K562 (cell line): ENCODE results near the gene MFSD12. TPM values are rescaled to one million over a fixed set of nuclear protein-coding genes. Genes with fewer than 3 reads are reported as not detected.

ENCODE experiments used
- ARID3A ChIP-seq: IDR thresholded peaks from 2 replicates; pipeline ENCODE4 v1.6.1; 2012; ENCODE audit warnings: low read depth, low read length, improper control_type of control experiment, borderline replicate concordance
- ATF7 ChIP-seq: fragments of 450-650 bp; IDR thresholded peaks from 2 replicates; pipeline ENCODE4 v1.7.1; 2014; ENCODE audit warnings: mild to moderate bottlenecking, moderate library complexity
- GTF2E2 ChIP-seq: fragments of 200-800 bp; sonication (Bioruptor generic); IDR thresholded peaks from 2 replicates; pipeline ENCODE4 v1.6.1; 2016; ENCODE audit warnings: missing genetic modification characterization, missing compliant biosample characterization
- LARP7 ChIP-seq: fragments of 450-650 bp; IDR thresholded peaks from 2 replicates; pipeline ENCODE4 v1.6.1; 2016
- PREB ChIP-seq: sonication (generic); formaldehyde crosslinking; IDR thresholded peaks from 2 replicates; pipeline ENCODE4 v1.8.1; 2023; ENCODE audit warnings: mild to moderate bottlenecking, missing genetic modification reagents
- RAD51 ChIP-seq: fragments of 450-650 bp; IDR thresholded peaks from 2 replicates; pipeline ENCODE4 v1.7.1; 2016; ENCODE audit warnings: low read depth, mild to moderate bottlenecking, borderline replicate concordance
- SMC3 ChIP-seq: conservative IDR thresholded peaks from 2 replicates; pipeline ENCODE4 v1.6.1; 2011; ENCODE audit warnings: low read depth, low read length, improper control_type of control experiment; ENCODE audit not compliant: insufficient read depth
- TFE3 ChIP-seq: fragments of 450-650 bp; formaldehyde crosslinking; IDR thresholded peaks from 2 replicates; pipeline ENCODE4 v1.4.0; 2020; ENCODE audit warnings: mild to moderate bottlenecking, mixed read lengths
- VEZF1 ChIP-seq: fragments of 200-800 bp; sonication (Bioruptor generic); IDR thresholded peaks from 2 replicates; pipeline ENCODE4 v1.6.1; 2017; ENCODE audit warnings: missing genetic modification characterization, missing compliant biosample characterization
- ZBTB5 ChIP-seq: fragments of 450-650 bp; IDR thresholded peaks from 2 replicates; pipeline ENCODE4 v1.6.1; 2017; ENCODE audit warnings: antibody characterized with exemption
- polyA plus RNA-seq, 8 experiments: library from polyadenylated mRNA; depleted of rRNA in 4 of 8; stranded (reverse) in 5 of 8; unstranded in 3 of 8; fragments of >200 nt; fragmentation: Nextera tagmentation in 2 of 8; fragmentation: Illumina TruSeq in 1 of 8; extraction: Ambion mirVana in 2 of 8; extraction: Trizol in 1 of 8; gene quantifications; 2 replicates each; pipeline versions ENCODE4 v1.2.1 to v1.2.3, GENCODE V29; 2011 to 2014; ENCODE audit warnings: inconsistent platforms in 1 of 8, missing spikeins in 1 of 8
- total RNA-seq, 7 experiments: library from RNA; depleted of rRNA in 6 of 7; stranded (reverse); fragments of >200 nt in 6 of 7; fragmentation: Illumina TruSeq in 2 of 7; extraction: Trizol in 2 of 7; gene quantifications; 2 replicates each; pipeline versions ENCODE4 v1.2.1 to v1.2.3, GENCODE V29; 2011 to 2021; ENCODE audit warnings: low replicate concordance in 1 of 7

The MFSD12 gene
- total and polyA plus RNA-seq, 9 of the 15 experiments (the other 6 are each of a cell fraction or from before 2014, with no cell fraction given), result 0.69 to 112 (median 31.8) TPM

- no peak for TF ChIP-seq LARP7
- TF ChIP-seq VEZF1, result 0 out of 2 replicates have a peak, but pooled peaks have one; percentile 12
- no peak for TF ChIP-seq RAD51
- TF ChIP-seq PREB (CRISPR knock-in tag), result no peak
- TF ChIP-seq ATF7, result 0 out of 2 replicates have a peak, but pooled peaks have one; percentile 21
- no peak for TF ChIP-seq ARID3A
- no peak for TF ChIP-seq GTF2E2 (tag)
- no peak for TF ChIP-seq ZBTB5
- TF ChIP-seq SMC3, result peak; percentile 59; the same call in 1 of the 2 replicates
- TF ChIP-seq TFE3 (CRISPR knock-in tag), result no peak
These were observed 28.8 kb upstream of the MFSD12 start (continued) for GRCh38 chr19:3586127-3586626.
